Breast epithelium (tissue), 3 donors: ENCODE data around the gene FLII.

Source experiments
- POLR2A ChIP-seq: fragments of 450-650 bp; IDR thresholded peaks from one replicate; pipeline ENCODE4 v1.6.1; 2016; ENCODE audit warnings: antibody characterized with exemption, mild to moderate bottlenecking, moderate library complexity
- POLR2AphosphoS5 ChIP-seq, 3 donors: sonication (generic); formaldehyde crosslinking; IDR thresholded peaks; one replicate each; pipeline ENCODE4 v1.6.1; 2017; ENCODE audit warnings: antibody characterized with exemption in 3 of 3
- TF ChIP-seq, protein P1 (sequence below), 3 donors: fragments of 450-650 bp; IDR thresholded peaks; one replicate each; pipeline ENCODE4 v1.5.1; 2016 to 2017; ENCODE audit warnings: antibody characterized with exemption in 3 of 3, mild to moderate bottlenecking in 3 of 3, moderate library complexity in 3 of 3

GRCh38 chr17:18250259-18250658 lies 8.3 kb downstream of the FLII start:
- TF ChIP-seq POLR2A (no peak), POLR2AphosphoS5 (IDR thresholded peaks at IDR 0.05) (no peak)
- TF ChIP-seq, protein P1, sequence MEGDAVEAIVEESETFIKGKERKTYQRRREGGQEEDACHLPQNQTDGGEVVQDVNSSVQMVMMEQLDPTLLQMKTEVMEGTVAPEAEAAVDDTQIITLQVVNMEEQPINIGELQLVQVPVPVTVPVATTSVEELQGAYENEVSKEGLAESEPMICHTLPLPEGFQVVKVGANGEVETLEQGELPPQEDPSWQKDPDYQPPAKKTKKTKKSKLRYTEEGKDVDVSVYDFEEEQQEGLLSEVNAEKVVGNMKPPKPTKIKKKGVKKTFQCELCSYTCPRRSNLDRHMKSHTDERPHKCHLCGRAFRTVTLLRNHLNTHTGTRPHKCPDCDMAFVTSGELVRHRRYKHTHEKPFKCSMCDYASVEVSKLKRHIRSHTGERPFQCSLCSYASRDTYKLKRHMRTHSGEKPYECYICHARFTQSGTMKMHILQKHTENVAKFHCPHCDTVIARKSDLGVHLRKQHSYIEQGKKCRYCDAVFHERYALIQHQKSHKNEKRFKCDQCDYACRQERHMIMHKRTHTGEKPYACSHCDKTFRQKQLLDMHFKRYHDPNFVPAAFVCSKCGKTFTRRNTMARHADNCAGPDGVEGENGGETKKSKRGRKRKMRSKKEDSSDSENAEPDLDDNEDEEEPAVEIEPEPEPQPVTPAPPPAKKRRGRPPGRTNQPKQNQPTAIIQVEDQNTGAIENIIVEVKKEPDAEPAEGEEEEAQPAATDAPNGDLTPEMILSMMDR (IDR thresholded peaks at IDR 0.05): no peak
